ENCODE data around the gene CKS1B. TPM values are rescaled to one million over a fixed set of nuclear protein-coding genes. Genes with fewer than 3 reads are reported as not detected.

CKS1B gene
- total and polyA plus RNA-seq, 9 of the 15 experiments (the other 6 are each of a cell fraction or from before 2014, with no cell fraction given), result 215 to 1,103 (median 460) TPM

DNA sequence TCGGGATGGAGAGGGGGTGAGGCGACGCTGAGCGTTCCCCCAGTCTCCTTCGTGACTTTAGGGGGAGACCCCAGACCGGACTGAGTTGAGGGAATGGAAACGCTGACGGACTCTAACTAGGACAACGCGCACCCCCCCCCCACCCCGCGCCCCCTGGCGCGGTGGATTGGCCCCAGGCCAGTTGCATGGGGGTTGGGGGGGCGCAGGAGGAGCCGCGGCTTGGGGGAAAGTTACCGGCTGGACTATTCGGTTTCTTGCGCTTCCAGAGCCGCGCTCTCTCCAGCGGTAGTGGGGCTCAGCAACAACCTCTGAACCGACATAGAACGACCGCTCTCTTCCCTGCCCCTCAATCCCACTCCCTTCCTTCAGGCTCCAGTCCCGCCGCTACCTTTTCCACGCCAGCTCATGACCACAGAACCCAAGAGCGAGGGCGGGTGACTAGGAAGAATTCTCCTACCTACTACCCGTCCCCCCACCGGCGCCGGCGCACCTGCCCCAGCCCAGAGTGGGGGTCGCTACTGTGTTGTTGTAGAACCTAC, 28.8 kb downstream of the CKS1B start (continued):
- TF ChIP-seq, protein P1, sequence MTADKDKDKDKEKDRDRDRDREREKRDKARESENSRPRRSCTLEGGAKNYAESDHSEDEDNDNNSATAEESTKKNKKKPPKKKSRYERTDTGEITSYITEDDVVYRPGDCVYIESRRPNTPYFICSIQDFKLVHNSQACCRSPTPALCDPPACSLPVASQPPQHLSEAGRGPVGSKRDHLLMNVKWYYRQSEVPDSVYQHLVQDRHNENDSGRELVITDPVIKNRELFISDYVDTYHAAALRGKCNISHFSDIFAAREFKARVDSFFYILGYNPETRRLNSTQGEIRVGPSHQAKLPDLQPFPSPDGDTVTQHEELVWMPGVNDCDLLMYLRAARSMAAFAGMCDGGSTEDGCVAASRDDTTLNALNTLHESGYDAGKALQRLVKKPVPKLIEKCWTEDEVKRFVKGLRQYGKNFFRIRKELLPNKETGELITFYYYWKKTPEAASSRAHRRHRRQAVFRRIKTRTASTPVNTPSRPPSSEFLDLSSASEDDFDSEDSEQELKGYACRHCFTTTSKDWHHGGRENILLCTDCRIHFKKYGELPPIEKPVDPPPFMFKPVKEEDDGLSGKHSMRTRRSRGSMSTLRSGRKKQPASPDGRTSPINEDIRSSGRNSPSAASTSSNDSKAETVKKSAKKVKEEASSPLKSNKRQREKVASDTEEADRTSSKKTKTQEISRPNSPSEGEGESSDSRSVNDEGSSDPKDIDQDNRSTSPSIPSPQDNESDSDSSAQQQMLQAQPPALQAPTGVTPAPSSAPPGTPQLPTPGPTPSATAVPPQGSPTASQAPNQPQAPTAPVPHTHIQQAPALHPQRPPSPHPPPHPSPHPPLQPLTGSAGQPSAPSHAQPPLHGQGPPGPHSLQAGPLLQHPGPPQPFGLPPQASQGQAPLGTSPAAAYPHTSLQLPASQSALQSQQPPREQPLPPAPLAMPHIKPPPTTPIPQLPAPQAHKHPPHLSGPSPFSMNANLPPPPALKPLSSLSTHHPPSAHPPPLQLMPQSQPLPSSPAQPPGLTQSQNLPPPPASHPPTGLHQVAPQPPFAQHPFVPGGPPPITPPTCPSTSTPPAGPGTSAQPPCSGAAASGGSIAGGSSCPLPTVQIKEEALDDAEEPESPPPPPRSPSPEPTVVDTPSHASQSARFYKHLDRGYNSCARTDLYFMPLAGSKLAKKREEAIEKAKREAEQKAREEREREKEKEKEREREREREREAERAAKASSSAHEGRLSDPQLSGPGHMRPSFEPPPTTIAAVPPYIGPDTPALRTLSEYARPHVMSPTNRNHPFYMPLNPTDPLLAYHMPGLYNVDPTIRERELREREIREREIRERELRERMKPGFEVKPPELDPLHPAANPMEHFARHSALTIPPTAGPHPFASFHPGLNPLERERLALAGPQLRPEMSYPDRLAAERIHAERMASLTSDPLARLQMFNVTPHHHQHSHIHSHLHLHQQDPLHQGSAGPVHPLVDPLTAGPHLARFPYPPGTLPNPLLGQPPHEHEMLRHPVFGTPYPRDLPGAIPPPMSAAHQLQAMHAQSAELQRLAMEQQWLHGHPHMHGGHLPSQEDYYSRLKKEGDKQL (CRISPR knock-in tag; IDR thresholded peaks at IDR 0.05; ENCODE audit: borderline replicate concordance), result no peak
- TF ChIP-seq COPS2 (conservative IDR thresholded peaks at IDR 0.05), result no peak
- TF ChIP-seq SIRT6 (IDR thresholded peaks at IDR 0.05; ENCODE audit: low read depth, low read length), result no peak
- no peak for TF ChIP-seq SP2 (IDR thresholded peaks at IDR 0.05; ENCODE audit: extremely low read depth, low read depth, low read length, poor library complexity, severe bottlenecking)
- TF ChIP-seq ETV6 (IDR thresholded peaks at IDR 0.05; ENCODE audit: borderline replicate concordance in 1 of 2, low read depth in 2 of 2, low read length in 1 of 2), result no peak; a peak in 1 of 4 replicates
- no peak for TF ChIP-seq ETV6 (CRISPR knock-in tag; IDR thresholded peaks at IDR 0.05; ENCODE audit: borderline replicate concordance)
- TF ChIP-seq NCOA4 (IDR thresholded peaks at IDR 0.05; ENCODE audit: partially characterized antibody), result no peak
- TF ChIP-seq NCOA2 (IDR thresholded peaks at IDR 0.05; ENCODE audit: partially characterized antibody in 2 of 2), result no peak
- TF ChIP-seq ZNF507 (tag; conservative IDR thresholded peaks at IDR 0.05), result no peak
- TF ChIP-seq, protein P2, sequence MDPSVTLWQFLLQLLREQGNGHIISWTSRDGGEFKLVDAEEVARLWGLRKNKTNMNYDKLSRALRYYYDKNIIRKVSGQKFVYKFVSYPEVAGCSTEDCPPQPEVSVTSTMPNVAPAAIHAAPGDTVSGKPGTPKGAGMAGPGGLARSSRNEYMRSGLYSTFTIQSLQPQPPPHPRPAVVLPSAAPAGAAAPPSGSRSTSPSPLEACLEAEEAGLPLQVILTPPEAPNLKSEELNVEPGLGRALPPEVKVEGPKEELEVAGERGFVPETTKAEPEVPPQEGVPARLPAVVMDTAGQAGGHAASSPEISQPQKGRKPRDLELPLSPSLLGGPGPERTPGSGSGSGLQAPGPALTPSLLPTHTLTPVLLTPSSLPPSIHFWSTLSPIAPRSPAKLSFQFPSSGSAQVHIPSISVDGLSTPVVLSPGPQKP (CRISPR knock-in tag; IDR thresholded peaks at IDR 0.05), result no peak
- TF ChIP-seq, protein P3, sequence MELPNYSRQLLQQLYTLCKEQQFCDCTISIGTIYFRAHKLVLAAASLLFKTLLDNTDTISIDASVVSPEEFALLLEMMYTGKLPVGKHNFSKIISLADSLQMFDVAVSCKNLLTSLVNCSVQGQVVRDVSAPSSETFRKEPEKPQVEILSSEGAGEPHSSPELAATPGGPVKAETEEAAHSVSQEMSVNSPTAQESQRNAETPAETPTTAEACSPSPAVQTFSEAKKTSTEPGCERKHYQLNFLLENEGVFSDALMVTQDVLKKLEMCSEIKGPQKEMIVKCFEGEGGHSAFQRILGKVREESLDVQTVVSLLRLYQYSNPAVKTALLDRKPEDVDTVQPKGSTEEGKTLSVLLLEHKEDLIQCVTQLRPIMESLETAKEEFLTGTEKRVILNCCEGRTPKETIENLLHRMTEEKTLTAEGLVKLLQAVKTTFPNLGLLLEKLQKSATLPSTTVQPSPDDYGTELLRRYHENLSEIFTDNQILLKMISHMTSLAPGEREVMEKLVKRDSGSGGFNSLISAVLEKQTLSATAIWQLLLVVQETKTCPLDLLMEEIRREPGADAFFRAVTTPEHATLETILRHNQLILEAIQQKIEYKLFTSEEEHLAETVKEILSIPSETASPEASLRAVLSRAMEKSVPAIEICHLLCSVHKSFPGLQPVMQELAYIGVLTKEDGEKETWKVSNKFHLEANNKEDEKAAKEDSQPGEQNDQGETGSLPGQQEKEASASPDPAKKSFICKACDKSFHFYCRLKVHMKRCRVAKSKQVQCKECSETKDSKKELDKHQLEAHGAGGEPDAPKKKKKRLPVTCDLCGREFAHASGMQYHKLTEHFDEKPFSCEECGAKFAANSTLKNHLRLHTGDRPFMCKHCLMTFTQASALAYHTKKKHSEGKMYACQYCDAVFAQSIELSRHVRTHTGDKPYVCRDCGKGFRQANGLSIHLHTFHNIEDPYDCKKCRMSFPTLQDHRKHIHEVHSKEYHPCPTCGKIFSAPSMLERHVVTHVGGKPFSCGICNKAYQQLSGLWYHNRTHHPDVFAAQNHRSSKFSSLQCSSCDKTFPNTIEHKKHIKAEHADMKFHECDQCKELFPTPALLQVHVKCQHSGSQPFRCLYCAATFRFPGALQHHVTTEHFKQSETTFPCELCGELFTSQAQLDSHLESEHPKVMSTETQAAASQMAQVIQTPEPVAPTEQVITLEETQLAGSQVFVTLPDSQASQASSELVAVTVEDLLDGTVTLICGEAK (IDR thresholded peaks at IDR 0.05), result no peak
- TF ChIP-seq, protein P3 (CRISPR knock-in tag; IDR thresholded peaks at IDR 0.05), result no peak
